NCI-H748 (cell line): ENCODE measurements around the gene GUCY2C.

ENCODE experiments used
- DNase-seq: peaks from one replicate; lab custom pipeline; 2025; ENCODE audit not compliant: unreplicated experiment; lab: John Stamatoyannopoulos, UW

GUCY2C gene

GRCh38 chr12:14629832-14630710 lies 66.3 kb downstream of the GUCY2C start:
- DNase-seq = peak; percentile 71

GRCh38 chr12:14628771-14629170 lies 67.6 kb downstream of the GUCY2C start:
- no peak for DNase-seq

- DNase-seq = no peak
These were observed 74.6 kb downstream of the GUCY2C start for GRCh38 chr12:14621826-14622225.

GRCh38 chr12:14619741-14620501 lies 76.5 kb downstream of the GUCY2C start:
- DNase-seq = no peak

GRCh38 chr12:14618983-14619382 lies 77.4 kb downstream of the GUCY2C start:
- DNase-seq = peak; percentile 41

- peak; percentile 14 for DNase-seq
These were observed 81.7 kb downstream of the GUCY2C start for GRCh38 chr12:14614704-14615121.

- no peak for DNase-seq
These were observed 82.7 kb downstream of the GUCY2C start for GRCh38 chr12:14613718-14614117.

GRCh38 chr12:14612898-14613445 lies 83.4 kb downstream of the GUCY2C start:
- DNase-seq = no peak

GRCh38 chr12:14612250-14612649 lies 84.1 kb downstream of the GUCY2C start:
- DNase-seq = no peak

GRCh38 chr12:14611640-14612203 lies 84.7 kb downstream of the GUCY2C start:
- DNase-seq = no peak

GRCh38 chr12:14607568-14607967 lies 88.8 kb downstream of the GUCY2C start:
- DNase-seq = no peak

GRCh38 chr12:14605401-14605989 lies 90.9 kb downstream of the GUCY2C start:
- DNase-seq = peak; percentile 5

- peak; percentile 85 for DNase-seq
These were observed 94.5 kb downstream of the GUCY2C start for GRCh38 chr12:14601692-14602478.

- no peak for DNase-seq
These were observed 98.9 kb downstream of the GUCY2C start for GRCh38 chr12:14597480-14597879.

GRCh38 chr12:14591719-14592118 lies 104.7 kb downstream of the GUCY2C start:
- DNase-seq = no peak

- no peak for DNase-seq
These were observed 107.0 kb downstream of the GUCY2C start for GRCh38 chr12:14589169-14590004.

GRCh38 chr12:14588571-14588970 lies 107.8 kb downstream of the GUCY2C start:
- no peak for DNase-seq

- DNase-seq = no peak
These were observed 117.8 kb downstream of the GUCY2C start for GRCh38 chr12:14578646-14579045.

GRCh38 chr12:14577344-14577743 lies 119.1 kb downstream of the GUCY2C start:
- DNase-seq = no peak
